GM21723 (cell line): ENCODE measurements around the gene SLC22A6.

Source experiments
- ATAC-seq: cut with Tn5 transposase; IDR thresholded peaks from one replicate; pipeline ENCODE4 v1.9.1; 2021; ENCODE audit warnings: mild to moderate bottlenecking, moderate library complexity; ENCODE audit not compliant: unreplicated experiment

The SLC22A6 gene

DNA sequence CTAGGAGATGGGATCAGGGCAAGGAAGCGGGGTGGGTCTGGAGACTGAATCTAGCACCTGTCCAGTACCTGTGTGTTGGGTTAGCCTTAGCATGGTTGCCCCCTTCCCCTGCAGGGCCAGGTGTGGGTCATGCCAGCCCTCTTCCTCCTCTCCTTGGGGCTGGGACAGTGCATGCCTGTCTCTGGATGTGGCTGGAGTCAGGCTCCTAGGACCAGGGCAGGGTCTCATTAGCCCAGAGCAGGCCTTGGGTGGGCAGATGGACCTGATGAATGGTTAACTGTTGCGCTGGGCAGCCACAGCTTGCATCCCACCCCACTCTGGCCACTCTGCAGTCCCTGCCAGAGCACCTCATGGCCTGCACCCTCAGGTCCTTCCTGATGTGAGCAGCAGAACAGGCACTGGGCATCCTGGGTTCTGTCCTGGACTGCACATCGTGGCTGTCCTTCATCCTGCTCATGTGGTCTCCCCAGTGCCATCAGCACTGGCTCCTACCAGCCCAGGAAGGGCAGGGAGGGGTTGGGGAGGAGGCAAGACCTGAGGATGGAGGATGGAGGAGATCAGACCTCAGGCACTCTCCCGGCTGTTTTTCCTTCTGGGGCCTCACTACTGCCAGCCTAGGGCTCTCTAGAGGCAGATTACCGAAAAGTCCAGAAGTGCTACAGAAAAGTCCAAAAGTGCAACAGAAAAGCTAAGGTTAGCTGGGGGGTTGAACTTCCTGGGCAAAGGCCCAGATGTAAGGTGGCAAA lies 50.8 kb downstream of the SLC22A6 start:
- no peak for ATAC-seq

DNA sequence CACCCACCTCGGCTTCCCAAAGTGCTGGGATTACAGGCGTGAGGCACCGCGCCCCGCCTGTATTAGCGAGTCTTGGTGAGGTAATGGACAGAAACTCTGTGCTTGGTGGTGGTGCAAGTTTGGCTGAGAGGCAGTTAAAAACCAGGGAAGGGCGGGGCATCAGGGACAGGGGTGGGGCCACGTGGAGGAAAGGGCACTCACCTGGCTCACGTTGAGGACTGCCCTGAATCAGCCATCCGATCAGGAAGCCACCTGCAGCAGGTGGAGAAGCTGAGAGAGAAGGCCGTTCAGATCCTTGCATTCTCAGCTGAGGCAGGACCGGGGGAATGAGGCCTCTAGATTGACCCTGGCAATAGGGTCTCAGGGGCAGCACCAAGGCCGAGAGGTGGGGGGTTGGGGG lies 51.5 kb downstream of the SLC22A6 start:
- no peak for ATAC-seq

DNA sequence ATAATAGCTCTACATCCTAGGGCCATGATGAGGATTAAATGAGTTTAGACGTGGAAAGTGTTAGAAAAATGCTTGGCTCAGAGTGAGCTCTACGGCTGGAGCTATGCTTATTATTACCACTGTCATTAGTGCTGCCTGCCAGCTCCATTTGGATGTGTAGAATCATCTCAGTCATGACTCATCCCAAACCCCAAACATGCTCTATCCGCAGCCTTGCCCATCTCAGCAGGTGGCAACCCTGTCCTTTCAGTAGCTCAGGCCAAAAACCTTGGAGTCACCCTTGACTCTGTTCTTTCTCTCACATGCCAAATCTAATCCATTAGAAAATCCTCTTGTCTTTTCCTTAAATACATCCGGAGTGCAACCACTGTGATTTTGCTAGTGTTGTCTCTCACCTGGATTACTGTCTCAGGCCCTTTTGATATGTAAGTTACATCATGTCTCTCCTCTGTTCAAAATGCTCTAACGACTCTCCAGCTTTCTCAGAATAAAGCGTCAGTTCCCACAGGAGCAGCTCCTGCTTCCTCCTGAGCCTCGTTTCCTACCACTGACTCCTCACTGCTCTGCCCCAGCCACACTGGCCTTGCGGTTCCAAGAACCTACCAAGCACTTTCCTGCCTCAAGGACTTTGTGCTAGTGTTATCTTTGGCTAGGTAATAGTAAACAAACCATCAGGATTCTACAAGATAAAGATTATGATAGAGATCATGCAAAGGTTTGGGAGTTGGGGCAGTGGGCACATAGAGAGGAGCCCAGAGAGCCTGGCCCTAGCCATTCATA lies 53.1 kb downstream of the SLC22A6 start:
- no peak for ATAC-seq

DNA sequence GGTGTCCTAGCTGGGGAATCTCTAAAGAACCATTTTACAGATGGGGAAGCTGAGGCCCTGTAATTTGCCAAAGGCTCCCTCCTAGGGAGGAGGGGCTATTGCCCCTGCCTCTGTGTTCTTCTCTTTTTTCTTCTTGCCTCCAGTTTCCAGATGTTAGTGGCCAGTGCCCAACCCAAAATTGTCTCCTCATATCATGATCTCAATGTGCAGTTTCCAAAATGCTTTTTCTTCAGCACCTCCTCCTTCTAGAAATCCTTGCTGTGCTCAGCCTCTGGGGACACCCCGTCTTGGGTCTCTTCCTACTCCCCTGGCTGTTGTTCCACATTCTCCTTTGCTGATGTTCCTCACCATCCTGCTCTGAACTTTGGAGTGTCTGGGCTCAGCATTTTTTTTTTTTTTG lies 54.1 kb downstream of the SLC22A6 start:
- ATAC-seq: no peak

DNA sequence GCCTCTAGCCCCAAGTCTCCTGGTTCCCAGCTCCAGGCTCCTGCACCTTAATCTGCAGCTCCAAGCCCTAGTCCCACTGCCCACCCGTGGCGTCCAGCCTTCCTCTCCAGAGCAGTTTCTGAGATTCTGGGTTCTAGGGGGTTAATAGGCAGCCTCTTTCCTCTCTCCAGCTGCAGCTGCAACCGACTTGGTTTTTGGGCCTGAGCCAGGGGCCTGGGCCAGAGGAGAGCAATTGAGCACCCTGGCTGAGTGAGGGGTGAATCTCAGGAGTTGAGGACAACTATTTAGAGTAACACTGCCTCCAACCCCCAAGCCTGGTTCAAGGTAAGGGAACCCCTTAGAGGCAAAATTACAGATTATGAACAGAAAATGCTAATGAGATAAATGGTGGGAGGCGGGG lies 54.6 kb downstream of the SLC22A6 start:
- no peak for ATAC-seq

DNA sequence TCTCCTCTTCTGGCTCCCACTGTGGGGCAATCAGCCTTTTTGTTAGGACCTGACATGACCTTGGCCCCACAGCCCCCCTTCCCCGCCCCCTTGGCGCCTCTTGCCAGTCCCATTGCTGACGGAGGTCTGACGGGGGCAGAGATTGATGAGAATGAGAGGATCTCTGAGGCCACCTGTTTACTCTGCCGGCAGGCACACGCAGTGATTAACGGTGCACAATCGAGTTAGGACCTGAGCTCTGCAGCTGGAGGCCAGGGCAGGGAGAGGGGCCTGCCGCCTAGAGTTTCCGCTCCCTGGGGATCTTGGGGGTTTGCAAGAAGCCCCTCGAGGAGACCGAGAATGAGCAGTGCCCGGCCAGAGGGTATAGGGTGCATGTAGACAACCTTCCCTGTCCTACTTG lies 56.8 kb downstream of the SLC22A6 start:
- no peak for ATAC-seq

DNA sequence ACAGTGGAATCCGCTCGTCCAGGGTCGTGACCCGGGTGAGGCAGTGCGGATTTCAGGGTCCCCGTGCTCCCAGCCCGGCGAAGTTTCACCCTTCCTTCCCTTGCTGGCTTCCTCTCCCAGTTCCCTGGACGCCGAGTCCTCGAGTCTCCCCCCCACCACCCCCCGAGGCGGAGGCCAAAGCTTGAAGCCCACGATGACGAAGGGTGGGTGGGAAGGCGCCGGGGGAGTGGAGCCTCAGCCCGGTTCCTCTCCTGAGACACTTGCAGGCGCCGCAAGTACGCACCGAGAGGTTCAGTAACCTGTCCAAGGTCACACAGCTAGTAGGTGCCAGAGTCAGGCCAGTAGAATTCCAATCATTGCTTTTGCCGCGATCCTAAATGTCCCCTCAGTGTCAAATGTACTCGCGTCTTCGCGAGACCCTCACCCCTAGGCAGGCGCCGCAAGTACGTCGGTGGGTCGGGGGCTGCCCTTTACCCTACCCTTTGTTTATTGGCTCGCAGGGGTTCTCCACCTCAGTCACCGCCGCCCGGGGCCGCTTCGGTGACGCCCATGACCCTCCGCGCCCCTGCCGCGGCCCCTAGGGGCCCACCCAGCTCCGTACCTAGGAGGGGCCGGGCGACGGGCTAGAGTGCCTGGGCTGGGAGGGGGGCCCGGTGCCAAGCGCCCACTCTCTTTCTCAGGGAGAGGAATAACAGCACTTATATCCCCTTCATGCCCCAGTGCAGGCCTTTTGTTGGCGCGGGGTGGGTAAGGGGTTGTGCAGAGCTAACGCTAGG lies 57.9 kb downstream of the SLC22A6 start:
- no peak for ATAC-seq
